ENCODE data around the gene HS3ST3A1. TPM values are rescaled to one million over a fixed set of nuclear protein-coding genes. Genes with fewer than 3 reads are reported as not detected.

The HS3ST3A1 gene
- total RNA-seq, 8 experiments from 2014 or later, result 2.7 to 50.7 (median 5.3) TPM

DNA sequence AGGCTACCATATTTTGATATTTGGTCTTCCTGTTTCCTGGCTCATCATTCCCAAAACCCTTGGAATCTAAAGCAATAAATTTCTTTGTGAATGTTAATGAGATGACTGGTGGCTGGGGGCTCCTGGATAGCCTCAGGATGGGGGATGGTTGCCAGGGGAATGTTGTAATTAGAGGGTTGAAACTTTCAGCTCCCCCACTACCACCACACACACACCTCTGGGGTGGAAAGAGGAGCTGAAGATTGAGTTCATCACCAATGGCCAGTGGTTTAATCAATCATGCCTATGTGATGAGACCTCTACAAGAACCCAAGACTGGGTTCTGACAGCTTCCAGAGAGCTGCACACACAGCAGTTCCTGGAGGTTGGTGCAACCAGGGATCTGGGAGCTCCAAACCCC is 59.1 kb downstream of the HS3ST3A1 start:
- no peak for ATAC-seq (replicated peaks in 6 of 8)
- H3K4me3 ChIP-seq, result no peak overlapping the region
- peaks cover 15 to 24% of the 10 kb centered on the region in 2 donors for H3K4me1 ChIP-seq (replicated peaks in 1 of 2)
- H3K27ac ChIP-seq, result no peak overlapping the region
- in situ Hi-C loops (cut with MboI; ENCODE audit: low pct_unique_long_range_greater_than_20kb in 2 of 9, low sequenced_read_pairs in 9 of 9, unreplicated experiment in 9 of 9), result no loop called here

DNA sequence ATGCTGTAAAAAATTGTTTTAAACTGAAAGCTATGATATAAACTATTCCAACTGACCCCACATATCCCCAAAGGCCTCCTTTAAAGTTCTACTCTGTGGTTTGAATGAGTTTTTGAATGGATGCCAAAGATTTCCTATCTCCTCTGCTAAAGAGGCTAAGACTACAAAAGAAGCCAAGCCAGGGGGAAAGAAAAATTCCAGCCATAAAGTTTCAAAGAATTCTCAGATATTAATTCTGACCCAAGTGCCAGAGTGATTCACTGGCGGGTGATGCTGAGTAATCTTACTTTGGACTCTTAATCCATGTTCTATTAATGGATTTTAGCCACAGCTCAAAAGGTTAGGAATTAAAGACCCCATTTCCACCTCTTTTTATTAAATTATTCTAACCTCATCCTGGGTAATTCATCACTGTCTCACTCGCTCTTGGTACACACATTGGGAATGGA is 60.7 kb downstream of the HS3ST3A1 start:
- Histone ChIP-seq H3K27ac (no peak overlapping the region), H3K4me1 (replicated peaks in 1 of 2) (peaks cover 15 to 33% of the 10 kb centered on the region in 2 donors)

DNA sequence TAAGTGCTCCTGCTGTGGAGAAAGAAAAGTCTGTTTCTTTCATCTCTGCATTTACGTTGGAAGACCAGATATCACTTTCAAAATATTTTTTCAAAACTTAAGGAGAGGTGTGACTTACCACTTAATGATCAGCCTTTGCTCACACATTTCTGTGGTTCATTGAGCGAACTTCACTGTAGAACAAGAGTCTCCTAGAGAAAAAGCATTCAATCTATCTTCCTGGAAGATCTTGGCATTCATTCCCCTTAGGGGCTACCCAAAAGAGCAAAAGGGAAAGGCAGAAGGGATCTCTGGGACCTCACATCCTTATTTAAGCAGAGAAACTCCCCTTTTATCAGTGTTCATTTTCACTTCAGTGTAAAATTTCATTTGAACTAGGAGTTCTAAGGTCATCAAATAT is 61.2 kb downstream of the HS3ST3A1 start:
- no peak overlapping the region for H3K27ac ChIP-seq
- in situ Hi-C loops (cut with MboI; ENCODE audit: low pct_unique_long_range_greater_than_20kb in 2 of 9, low sequenced_read_pairs in 9 of 9, unreplicated experiment in 9 of 9), result no loop called here
- ATAC-seq (replicated peaks in 6 of 8), result no peak
- H3K4me3 ChIP-seq, result no peak overlapping the region
- WGBS, 10 experiments, result 57 to 100% (median 92%) methylated on average over 1 to 2 of the region's 2 CpGs; no CpG with 5 or more reads in 1 of the 10 experiments
- peaks cover 15 to 33% of the 10 kb centered on the region in 2 donors for H3K4me1 ChIP-seq (replicated peaks in 1 of 2)

More for the DNA sequence above, 60.7 kb downstream of the HS3ST3A1 start:
- H3K4me3 ChIP-seq, result no peak overlapping the region
- peak in 4 of 8 experiments; percentile 12 to 43 (median 22) for ATAC-seq (replicated peaks in 6 of 8)
- in situ Hi-C loops (cut with MboI; ENCODE audit: low pct_unique_long_range_greater_than_20kb in 2 of 9, low sequenced_read_pairs in 9 of 9, unreplicated experiment in 9 of 9), result no loop called here
- WGBS, 10 experiments, result 10 to 100% (median 72%) methylated on average over 1 to 2 of the region's 2 CpGs; no CpG with 5 or more reads in 2 of the 10 experiments

DNA sequence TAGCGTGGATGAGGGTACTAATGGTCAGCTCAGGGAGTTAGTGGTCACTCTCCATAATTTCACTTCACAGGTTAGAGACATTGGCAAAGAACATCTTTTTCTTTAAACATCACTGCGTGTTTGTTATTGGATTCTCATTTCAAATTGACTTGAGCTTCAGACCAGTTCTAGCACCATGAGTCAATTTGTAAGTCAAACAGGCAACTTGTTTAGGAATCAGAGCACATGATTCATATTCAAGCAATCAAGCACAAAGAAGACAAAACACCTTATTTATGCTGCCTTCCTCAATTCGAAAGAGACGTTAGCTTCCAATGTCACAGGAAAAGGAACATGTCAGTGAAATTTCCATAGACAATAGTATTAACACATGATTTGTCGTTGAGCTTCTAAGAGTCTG is 62.3 kb downstream of the HS3ST3A1 start:
- H3K27ac ChIP-seq, result no peak overlapping the region
- no peak for ATAC-seq (replicated peaks in 6 of 8)
- H3K4me3 ChIP-seq, result no peak overlapping the region
- in situ Hi-C loops (cut with MboI; ENCODE audit: low pct_unique_long_range_greater_than_20kb in 2 of 9, low sequenced_read_pairs in 9 of 9, unreplicated experiment in 9 of 9), result no loop called here
- H3K4me1 ChIP-seq (replicated peaks in 1 of 2), result peaks cover 4 to 22% of the 10 kb centered on the region in 2 donors
- WGBS, 10 experiments, result 85 to 100% (median 94%) methylated on average over 1 to 5 of the region's 5 CpGs

DNA sequence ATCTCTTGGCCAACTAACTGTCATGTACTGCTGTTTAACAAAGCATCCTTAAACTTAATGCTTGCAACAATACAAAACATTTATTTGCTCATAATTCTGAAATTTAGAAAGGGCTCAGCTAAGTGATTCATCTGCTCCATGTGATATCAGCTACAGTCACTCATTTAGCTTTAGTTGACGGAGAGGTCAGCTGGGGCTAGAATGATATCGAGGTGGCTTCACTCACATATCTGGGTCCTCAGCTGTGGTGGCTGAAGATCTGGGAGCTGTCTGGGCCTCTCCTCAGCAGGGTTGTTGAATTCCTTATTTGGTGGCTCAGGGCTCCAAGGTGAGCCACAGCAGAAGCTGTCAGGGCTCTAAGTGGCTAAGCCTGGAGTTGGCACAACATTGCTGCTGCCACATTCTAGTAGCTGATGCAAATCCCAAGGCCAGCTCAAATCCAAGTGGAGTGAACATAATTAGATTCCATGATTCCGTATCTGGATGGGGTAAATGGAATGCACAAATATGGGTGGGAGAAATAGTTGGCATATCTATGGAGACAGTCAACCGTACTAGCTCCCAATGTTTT is 62.8 kb downstream of the HS3ST3A1 start:
- in situ Hi-C loops (cut with MboI; ENCODE audit: low pct_unique_long_range_greater_than_20kb in 2 of 9, low sequenced_read_pairs in 9 of 9, unreplicated experiment in 9 of 9), result no loop called here
- 74 to 100% (median 100%) methylated on average over 1 to 3 of the region's 4 CpGs; no CpG with 5 or more reads in 2 of the 10 experiments for WGBS, 10 experiments
- no peak overlapping the region for H3K4me3 ChIP-seq
- H3K27ac ChIP-seq, result no peak overlapping the region
- H3K4me1 ChIP-seq (replicated peaks in 1 of 2), result peaks cover 0 to 18% of the 10 kb centered on the region in 2 donors
- no peak for ATAC-seq (replicated peaks in 6 of 8)

DNA sequence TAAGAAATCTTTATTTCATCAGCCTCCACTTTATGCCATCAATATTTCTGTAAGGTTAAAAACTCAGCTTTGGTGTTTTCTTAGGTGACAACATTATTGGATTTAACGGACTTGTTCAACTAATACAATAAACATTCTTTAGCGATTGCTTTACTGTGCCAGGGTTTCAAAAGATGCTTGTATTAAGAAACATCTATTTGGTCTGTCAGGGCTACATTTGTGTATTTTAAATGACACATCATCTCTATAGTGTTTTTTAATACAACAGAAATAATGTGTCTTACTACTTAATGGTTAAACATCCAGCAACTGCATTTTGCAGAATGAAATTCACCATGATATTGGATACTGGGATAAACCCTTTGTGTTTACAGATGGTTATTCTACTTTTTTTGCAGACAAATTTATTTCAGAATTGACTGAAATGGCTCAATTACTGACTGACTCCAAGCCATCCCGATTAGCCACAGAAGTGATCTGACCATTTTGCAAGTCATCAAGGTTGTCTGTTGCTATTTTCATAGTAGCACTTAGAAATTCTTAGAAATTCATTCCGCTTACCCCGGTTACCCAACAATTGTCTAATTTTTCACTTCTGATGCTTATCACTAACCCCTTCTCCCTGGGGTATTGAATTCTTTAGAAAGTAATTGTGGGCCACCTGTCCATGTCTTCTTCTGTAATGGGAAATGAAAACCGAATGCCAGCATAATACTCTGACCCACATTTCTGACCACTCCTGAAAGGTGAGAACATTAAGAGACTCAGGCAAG is 63.7 kb downstream of the HS3ST3A1 start:
- in situ Hi-C loops (cut with MboI; ENCODE audit: low pct_unique_long_range_greater_than_20kb in 2 of 9, low sequenced_read_pairs in 9 of 9, unreplicated experiment in 9 of 9), result no loop called here
- ATAC-seq (replicated peaks in 6 of 8), result no peak
- Histone ChIP-seq H3K4me1 (replicated peaks in 1 of 2) (peaks cover 0 to 18% of the 10 kb centered on the region in 2 donors), H3K4me3 (no peak overlapping the region), H3K27ac (no peak overlapping the region)
- WGBS, 10 experiments, result 92 to 100% (median 98%) methylated on average over 3 to 6 of the region's 6 CpGs

DNA sequence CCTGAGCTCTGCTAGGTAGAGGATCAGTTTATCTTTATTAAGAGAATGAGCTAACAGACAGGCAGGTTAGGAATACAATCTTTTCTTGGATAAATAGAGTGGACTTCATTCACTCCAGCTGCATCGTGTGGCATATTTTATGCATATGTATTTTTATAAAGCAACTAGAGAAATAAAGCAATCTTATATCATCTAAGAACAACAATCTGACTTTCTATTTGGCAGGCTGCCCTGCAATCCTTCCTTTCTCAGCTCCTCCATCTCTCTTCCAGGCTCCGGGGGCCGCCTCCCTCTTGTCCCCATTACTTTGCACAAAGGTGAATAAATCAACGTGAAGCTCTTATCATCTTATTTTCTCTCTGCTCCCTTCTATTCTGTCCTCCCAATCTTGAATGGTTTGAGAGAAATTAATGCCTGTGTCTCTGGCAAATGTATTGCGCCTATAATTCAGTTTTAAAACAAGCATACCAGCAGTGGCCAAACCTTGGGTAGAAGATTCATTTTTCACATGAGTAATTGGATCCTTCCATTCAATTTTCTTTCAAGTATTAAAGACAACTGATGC is 64.5 kb downstream of the HS3ST3A1 start:
- 58 to 100% (median 88%) methylated on average over 1 to 5 of the region's 5 CpGs; no CpG with 5 or more reads in 2 of the 10 experiments for WGBS, 10 experiments
- peaks cover 3 to 19% of the 10 kb centered on the region in 2 donors for H3K4me1 ChIP-seq (replicated peaks in 1 of 2)
- H3K4me3 ChIP-seq, result no peak overlapping the region
- ATAC-seq (replicated peaks in 6 of 8), result no peak
- in situ Hi-C loops (cut with MboI; ENCODE audit: low pct_unique_long_range_greater_than_20kb in 2 of 9, low sequenced_read_pairs in 9 of 9, unreplicated experiment in 9 of 9), result no loop called here
- H3K27ac ChIP-seq, result no peak overlapping the region

DNA sequence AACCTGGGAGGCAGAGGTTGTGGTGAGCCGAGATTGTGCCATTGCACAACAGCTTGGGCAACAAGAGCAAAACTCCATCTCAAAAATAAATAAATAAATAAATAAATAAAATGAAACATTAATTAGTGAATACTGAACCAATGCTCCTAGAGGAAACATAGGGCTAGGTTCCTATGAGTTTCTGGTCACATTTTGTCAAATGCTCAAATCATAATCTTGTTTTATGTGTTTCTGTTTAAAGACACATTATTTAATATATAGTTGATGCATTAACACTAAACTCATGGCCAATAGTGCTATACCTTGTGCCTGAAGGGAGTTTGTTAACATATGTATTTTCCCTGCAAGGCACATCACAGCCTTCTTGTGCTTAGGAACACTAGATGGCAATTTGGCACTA is 66.8 kb downstream of the HS3ST3A1 start:
- H3K27ac ChIP-seq, result no peak overlapping the region
- WGBS, 10 experiments, result 100% methylated on average over 1 of the region's 1 CpG; no CpG with 5 or more reads in 8 of the 10 experiments
- in situ Hi-C loops (cut with MboI; ENCODE audit: low pct_unique_long_range_greater_than_20kb in 2 of 9, low sequenced_read_pairs in 9 of 9, unreplicated experiment in 9 of 9), result no loop called here
- H3K4me1 ChIP-seq (replicated peaks in 1 of 2), result peaks cover 14 to 27% of the 10 kb centered on the region in 2 donors
- no peak overlapping the region for H3K4me3 ChIP-seq
- no peak for ATAC-seq (replicated peaks in 6 of 8)

DNA sequence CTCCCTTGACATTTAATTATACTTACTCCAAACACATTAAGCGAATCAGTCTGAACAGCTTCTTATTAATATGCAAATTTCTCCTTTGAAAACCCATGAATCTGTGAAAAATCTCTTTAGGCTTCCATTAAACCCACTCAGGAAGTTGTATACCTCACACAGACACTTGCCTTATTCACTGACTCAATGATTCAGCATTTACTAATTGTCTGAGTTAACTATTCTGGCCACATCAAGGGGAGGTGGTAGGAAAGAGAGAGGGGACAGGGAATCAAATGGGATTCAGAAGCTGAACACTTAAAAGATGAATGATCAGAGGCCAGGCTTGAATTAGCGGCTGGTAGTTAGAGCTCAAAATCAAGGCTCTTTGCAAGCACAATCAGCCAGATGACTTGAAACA is 70.0 kb downstream of the HS3ST3A1 start:
- in situ Hi-C loops (cut with MboI; ENCODE audit: low pct_unique_long_range_greater_than_20kb in 2 of 9, low sequenced_read_pairs in 9 of 9, unreplicated experiment in 9 of 9), result no loop called here
- H3K4me3 ChIP-seq, result no peak overlapping the region
- 10 to 100% (median 33%) methylated on average over 1 to 2 of the region's 2 CpGs; no CpG with 5 or more reads in 3 of the 10 experiments for WGBS, 10 experiments
- peaks cover 13 to 14% of the 10 kb centered on the region in 2 donors for H3K4me1 ChIP-seq (replicated peaks in 1 of 2)
- peak in 5 of 8 experiments; percentile 80 to 95 (median 90) for ATAC-seq (replicated peaks in 6 of 8)
- H3K27ac ChIP-seq, result no peak overlapping the region

DNA sequence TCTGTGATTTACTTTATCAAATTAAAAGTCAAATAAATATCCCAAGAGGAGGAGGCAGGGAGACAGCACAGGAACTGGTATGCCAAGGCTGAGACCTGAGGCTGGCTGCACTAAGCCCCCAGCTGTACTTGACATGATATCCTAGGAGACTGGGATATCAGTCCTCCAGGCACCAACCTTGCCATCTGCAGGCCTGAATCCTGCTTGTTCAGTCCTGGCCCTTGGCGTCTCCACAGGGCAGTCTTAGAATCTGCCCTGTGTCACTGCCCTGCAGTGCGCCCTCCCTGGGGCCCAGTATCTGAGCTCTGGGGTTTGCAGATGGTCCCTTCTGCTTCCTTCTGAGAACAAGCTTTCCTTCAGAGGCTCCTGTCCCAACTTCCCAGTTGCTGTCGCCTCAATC is 75.9 kb downstream of the HS3ST3A1 start:
- H3K27ac ChIP-seq, result no peak overlapping the region
- WGBS, 10 experiments, result 71 to 100% (median 90%) methylated on average over 1 to 3 of the region's 3 CpGs; no CpG with 5 or more reads in 3 of the 10 experiments
- in situ Hi-C loops (cut with MboI; ENCODE audit: low pct_unique_long_range_greater_than_20kb in 2 of 9, low sequenced_read_pairs in 9 of 9, unreplicated experiment in 9 of 9), result no loop called here
- ATAC-seq (replicated peaks in 6 of 8), result peak in 3 of 8 experiments; percentile 31 to 84 (median 41)
- H3K4me1 ChIP-seq (replicated peaks in 1 of 2), result peaks cover 9% of the 10 kb centered on the region in 2 donors
- H3K4me3 ChIP-seq, result no peak overlapping the region

DNA sequence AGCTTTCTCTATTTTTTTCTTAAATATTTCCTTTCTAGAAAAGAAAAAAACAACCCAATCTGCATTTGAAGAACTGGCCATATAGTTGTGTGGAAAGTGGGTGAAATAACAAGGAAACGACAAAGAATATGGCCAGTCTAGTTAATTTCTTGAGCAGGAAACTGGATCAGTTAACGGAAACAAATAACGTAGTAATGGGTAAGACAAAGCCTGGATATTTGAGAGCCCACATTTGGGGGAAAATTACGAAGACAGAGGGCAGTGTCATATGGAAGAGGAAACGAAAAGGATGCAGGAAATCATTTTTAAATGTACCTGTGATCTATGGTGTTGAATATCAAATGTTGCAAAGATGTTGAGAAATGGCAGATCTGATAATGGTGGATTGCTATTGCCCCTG is 78.6 kb downstream of the HS3ST3A1 start:
- 75 to 100% (median 95%) methylated on average over 3 to 5 of the region's 5 CpGs; no CpG with 5 or more reads in 1 of the 10 experiments for WGBS, 10 experiments
- Histone ChIP-seq H3K4me1 (replicated peaks in 1 of 2) (peaks cover 9 to 13% of the 10 kb centered on the region in 2 donors), H3K27ac (no peak overlapping the region), H3K4me3 (no peak overlapping the region)
- in situ Hi-C loops (cut with MboI; ENCODE audit: low pct_unique_long_range_greater_than_20kb in 2 of 9, low sequenced_read_pairs in 9 of 9, unreplicated experiment in 9 of 9), result no loop called here
- no peak for ATAC-seq (replicated peaks in 6 of 8)

DNA sequence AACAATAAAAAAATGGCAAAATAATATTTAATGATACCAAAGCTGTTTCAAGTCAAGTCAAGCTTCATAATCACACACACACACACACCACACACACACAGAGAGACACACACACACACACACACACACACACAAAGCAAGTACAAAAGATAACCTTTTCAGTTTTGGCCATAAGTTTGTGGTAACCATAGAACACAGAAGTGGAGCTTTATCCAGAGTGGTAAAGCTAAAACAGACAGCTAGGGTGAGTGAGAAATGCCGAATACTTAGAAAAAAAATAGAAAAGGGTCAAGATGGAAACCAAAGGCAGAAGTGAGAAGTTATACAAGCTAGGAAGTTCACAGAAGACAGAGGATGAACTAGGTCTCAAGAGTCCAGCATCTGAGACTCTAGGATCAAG is 79.0 kb downstream of the HS3ST3A1 start:
- in situ Hi-C loops (cut with MboI; ENCODE audit: low pct_unique_long_range_greater_than_20kb in 2 of 9, low sequenced_read_pairs in 9 of 9, unreplicated experiment in 9 of 9), result no loop called here
- H3K27ac ChIP-seq, result no peak overlapping the region
- peaks cover 9 to 13% of the 10 kb centered on the region in 2 donors for H3K4me1 ChIP-seq (replicated peaks in 1 of 2)
- ATAC-seq (replicated peaks in 6 of 8), result no peak
- H3K4me3 ChIP-seq, result no peak overlapping the region
- WGBS, 10 experiments, result 50 to 100% (median 91%) methylated on average over 1 of the region's 1 CpG; no CpG with 5 or more reads in 1 of the 10 experiments

DNA sequence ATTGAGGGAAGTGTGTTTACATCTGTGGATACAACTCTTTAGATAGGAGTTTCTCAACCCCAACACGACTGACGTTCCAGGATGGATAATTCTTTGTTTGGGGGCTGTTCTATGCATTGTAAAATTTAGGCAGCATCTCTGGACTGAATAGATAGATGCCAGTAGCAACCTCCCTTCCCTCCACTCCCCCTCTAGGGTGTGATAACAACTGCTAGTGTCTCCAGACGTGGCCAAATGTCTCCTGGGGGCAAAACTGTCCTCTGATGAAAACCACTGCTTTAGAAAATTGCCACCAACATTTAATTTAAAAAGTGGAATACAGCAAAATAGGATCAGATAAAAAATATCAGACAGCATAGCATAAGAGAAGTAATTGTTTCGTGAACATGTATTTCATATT is 79.9 kb downstream of the HS3ST3A1 start:
- no peak overlapping the region for H3K27ac ChIP-seq
- H3K4me3 ChIP-seq, result no peak overlapping the region
- WGBS, 10 experiments, result 82 to 100% (median 100%) methylated on average over 1 to 4 of the region's 4 CpGs; no CpG with 5 or more reads in 1 of the 10 experiments
- ATAC-seq (replicated peaks in 6 of 8), result no peak
- in situ Hi-C loops (cut with MboI; ENCODE audit: low pct_unique_long_range_greater_than_20kb in 2 of 9, low sequenced_read_pairs in 9 of 9, unreplicated experiment in 9 of 9), result no loop called here
- peaks cover 9 to 13% of the 10 kb centered on the region in 2 donors for H3K4me1 ChIP-seq (replicated peaks in 1 of 2)
